Measurements from ENCODE around the gene MLLT1. TPM values are rescaled to one million over a fixed set of nuclear protein-coding genes. Genes with fewer than 3 reads are reported as not detected.

MLLT1 gene
- total RNA-seq, 1 experiment from 2014 or later: 44.2 TPM

DNA sequence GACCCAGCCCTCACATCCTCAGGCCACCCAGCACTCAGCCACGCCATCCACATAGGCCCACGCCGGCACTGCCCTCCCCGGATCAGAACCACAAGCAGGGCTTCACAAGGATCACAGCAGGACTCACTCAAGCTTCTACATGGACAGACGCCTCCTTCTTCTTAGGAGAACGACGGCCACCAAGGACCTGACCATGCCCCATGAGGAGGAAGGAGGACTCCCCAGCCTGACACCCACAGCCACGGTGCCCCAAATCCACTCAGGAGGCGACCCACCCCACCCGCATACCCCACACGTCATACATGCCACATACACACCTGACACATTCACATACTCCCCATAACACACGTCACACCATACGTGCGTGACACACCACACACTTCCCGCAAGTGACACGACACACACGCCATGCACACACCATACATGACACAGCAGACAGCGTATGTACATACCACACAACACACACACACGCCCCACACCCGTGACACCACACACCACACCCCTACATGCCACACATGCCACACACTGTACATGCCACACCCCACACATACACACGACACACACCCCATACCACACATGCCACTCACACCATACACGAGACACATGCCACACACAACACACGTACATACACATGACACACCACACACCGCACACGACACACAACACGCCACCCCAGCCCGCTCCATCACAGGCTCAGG lies 50.4 kb downstream of the MLLT1 start:
- H3K4me2 ChIP-seq: no peak overlapping the region
- DNase-seq: no peak
- no TSS peak for BruUV-seq (replicated peaks)
- no peaks in the 10 kb centered on the region for H3K4me1 ChIP-seq (replicated peaks; ENCODE audit: insufficient read depth)
- no peaks in the 10 kb centered on the region for H3K9me3 ChIP-seq (ENCODE audit: insufficient read depth, low read depth)
- peaks cover 2% of the 10 kb centered on the region for H4K20me1 ChIP-seq (ENCODE audit: insufficient read depth)
- H2AFZ ChIP-seq: no peak overlapping the region
- intact Hi-C loops (cut with micrococcal nuclease; ENCODE audit: unreplicated experiment): no loop called here
- no peaks in the 10 kb centered on the region for H3K27me3 ChIP-seq (ENCODE audit: insufficient read depth, low read depth)
- no peaks in the 10 kb centered on the region for H3F3A ChIP-seq (ENCODE audit: insufficient read depth, low read depth)
- ChIA-PET CTCF (no interaction called here), POLR2A (ENCODE audit: unreplicated experiment) (no interaction called here)
- no peak for TF ChIP-seq EZH2 (IDR thresholded peaks at IDR 0.05; ENCODE audit: low read depth)
- TF ChIP-seq, protein P1, sequence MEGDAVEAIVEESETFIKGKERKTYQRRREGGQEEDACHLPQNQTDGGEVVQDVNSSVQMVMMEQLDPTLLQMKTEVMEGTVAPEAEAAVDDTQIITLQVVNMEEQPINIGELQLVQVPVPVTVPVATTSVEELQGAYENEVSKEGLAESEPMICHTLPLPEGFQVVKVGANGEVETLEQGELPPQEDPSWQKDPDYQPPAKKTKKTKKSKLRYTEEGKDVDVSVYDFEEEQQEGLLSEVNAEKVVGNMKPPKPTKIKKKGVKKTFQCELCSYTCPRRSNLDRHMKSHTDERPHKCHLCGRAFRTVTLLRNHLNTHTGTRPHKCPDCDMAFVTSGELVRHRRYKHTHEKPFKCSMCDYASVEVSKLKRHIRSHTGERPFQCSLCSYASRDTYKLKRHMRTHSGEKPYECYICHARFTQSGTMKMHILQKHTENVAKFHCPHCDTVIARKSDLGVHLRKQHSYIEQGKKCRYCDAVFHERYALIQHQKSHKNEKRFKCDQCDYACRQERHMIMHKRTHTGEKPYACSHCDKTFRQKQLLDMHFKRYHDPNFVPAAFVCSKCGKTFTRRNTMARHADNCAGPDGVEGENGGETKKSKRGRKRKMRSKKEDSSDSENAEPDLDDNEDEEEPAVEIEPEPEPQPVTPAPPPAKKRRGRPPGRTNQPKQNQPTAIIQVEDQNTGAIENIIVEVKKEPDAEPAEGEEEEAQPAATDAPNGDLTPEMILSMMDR (conservative IDR thresholded peaks at IDR 0.05): no peak
- no peak overlapping the region for H3K27ac ChIP-seq
- H3K79me2 ChIP-seq (ENCODE audit: low read depth): no peaks in the 10 kb centered on the region
- no peaks in the 10 kb centered on the region for H3K36me3 ChIP-seq (ENCODE audit: low read depth)
- H3K9me2 ChIP-seq (ENCODE audit: insufficient read depth): no peaks in the 10 kb centered on the region
- H3K4me3 ChIP-seq: no peak overlapping the region

DNA sequence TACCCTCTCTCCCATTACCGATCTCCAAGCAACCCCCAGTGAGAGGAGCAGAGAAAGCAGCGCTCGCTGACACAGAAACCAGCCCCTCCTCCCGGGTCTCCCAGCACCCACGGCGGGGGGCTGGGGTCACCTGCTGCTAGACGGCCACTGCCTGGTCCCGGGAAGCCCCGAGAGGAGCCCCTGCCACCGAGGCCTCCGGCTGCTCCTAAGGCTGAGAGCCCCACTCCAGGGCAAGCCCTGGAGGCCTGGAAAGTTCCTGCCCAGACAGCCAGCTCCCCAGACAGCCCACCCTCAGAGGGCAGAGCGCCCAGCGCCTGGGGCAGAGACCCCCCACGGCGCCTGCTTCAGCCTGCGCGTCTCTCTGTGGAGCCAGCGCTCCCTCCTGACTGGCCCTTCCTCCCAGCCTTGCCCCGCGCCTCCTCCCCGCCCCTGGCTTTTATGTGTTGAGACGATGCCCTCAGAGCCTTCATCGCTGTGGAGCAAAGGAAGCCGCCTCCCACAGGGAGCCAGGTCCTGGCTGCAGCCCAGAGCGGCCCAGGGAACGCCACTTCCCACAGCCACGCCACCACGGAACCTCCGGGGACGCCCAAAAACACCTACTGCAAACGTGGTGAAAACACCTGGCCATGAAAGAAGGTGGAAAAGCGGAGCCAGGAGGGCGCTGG lies 51.1 kb downstream of the MLLT1 start:
- Histone ChIP-seq H3F3A (ENCODE audit: insufficient read depth, low read depth) (no peaks in the 10 kb centered on the region), H2AFZ (no peak overlapping the region), H3K27me3 (ENCODE audit: insufficient read depth, low read depth) (no peaks in the 10 kb centered on the region), H3K36me3 (ENCODE audit: low read depth) (no peaks in the 10 kb centered on the region), H3K79me2 (ENCODE audit: low read depth) (no peaks in the 10 kb centered on the region), H4K20me1 (ENCODE audit: insufficient read depth) (peaks cover 6% of the 10 kb centered on the region), H3K27ac (no peak overlapping the region), H3K9me3 (ENCODE audit: insufficient read depth, low read depth) (no peaks in the 10 kb centered on the region), H3K9me2 (ENCODE audit: insufficient read depth) (no peaks in the 10 kb centered on the region), H3K4me1 (replicated peaks; ENCODE audit: insufficient read depth) (no peaks in the 10 kb centered on the region), H3K4me3 (no peak overlapping the region), H3K4me2 (no peak overlapping the region)
- ChIA-PET POLR2A (ENCODE audit: unreplicated experiment) (no interaction called here), CTCF (no interaction called here)
- BruUV-seq (replicated peaks): no TSS peak
- DNase-seq: no peak
- TF ChIP-seq, protein P1 (conservative IDR thresholded peaks at IDR 0.05): no peak
- no peak for TF ChIP-seq EZH2 (IDR thresholded peaks at IDR 0.05; ENCODE audit: low read depth)
- intact Hi-C loops (cut with micrococcal nuclease; ENCODE audit: unreplicated experiment): no loop called here

DNA sequence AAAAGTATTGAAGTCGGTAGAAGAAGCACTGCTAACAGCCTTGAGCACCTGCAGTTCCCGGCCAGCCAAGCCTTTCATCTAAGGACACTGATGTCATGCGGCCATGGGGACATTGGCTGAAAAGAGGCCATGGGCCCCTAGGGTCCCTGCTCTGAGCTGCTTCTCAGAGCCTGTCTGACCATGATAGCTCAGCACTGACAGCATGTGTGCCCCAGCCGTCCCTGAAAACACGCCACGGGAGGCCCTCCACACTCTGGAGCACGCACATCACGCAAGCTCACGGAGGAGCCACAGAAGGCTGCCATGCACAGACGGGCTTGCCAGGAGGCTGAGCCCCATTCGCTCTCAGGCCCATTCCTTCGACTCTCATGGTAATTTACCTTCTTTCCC lies 51.8 kb downstream of the MLLT1 start:
- Histone ChIP-seq H3K4me2 (no peak overlapping the region), H3K36me3 (ENCODE audit: low read depth) (no peaks in the 10 kb centered on the region), H3K9me3 (ENCODE audit: insufficient read depth, low read depth) (no peaks in the 10 kb centered on the region), H2AFZ (no peak overlapping the region), H4K20me1 (ENCODE audit: insufficient read depth) (peaks cover 6% of the 10 kb centered on the region), H3K9me2 (ENCODE audit: insufficient read depth) (no peaks in the 10 kb centered on the region), H3K27me3 (ENCODE audit: insufficient read depth, low read depth) (no peaks in the 10 kb centered on the region), H3K4me3 (no peak overlapping the region), H3K27ac (no peak overlapping the region), H3K79me2 (ENCODE audit: low read depth) (no peaks in the 10 kb centered on the region), H3F3A (ENCODE audit: insufficient read depth, low read depth) (no peaks in the 10 kb centered on the region), H3K4me1 (replicated peaks; ENCODE audit: insufficient read depth) (no peaks in the 10 kb centered on the region)
- ChIA-PET POLR2A (ENCODE audit: unreplicated experiment) (no interaction called here), CTCF (no interaction called here)
- intact Hi-C loops (cut with micrococcal nuclease; ENCODE audit: unreplicated experiment): no loop called here
- BruUV-seq (replicated peaks): no TSS peak
- DNase-seq: no peak
- no peak for TF ChIP-seq EZH2 (IDR thresholded peaks at IDR 0.05; ENCODE audit: low read depth)
- TF ChIP-seq, protein P1 (conservative IDR thresholded peaks at IDR 0.05): no peak
